BJ (cell line): Measurements from ENCODE around the gene ABCC1. TPM values are rescaled to one million over a fixed set of nuclear protein-coding genes. Genes with fewer than 3 reads are reported as not detected.
"Not testable (repeated sequence)": the region's sequence is repeated elsewhere in the genome, so short reads cannot be mapped to it uniquely, and the experiment has no call there.

Experiments used
- CTCF ChIA-PET: fragments of 350-600 bp; formaldehyde crosslinking; extraction: SDS; loops from one replicate; lab custom pipeline; 2021; ENCODE audit warnings: antibody characterized with exemption, inconsistent platforms; lab: Yijun Ruan, JAX
- POLR2A ChIA-PET: fragments of 300-600 bp; sonication (Branson Sonifier 250); formaldehyde crosslinking; extraction: SDS; loops from one replicate; lab custom pipeline; 2021; ENCODE audit warnings: antibody characterized with exemption; lab: Charles Lee
- DNase-seq: peaks from one replicate; pipeline ENCODE4 v3.0.0-alpha.2; 2011; ENCODE audit warnings: low read depth
- H3K27me3 ChIP-seq: 2 replicates; pipeline ENCODE4 v1.6.0; 2011; ENCODE audit warnings: low read length; ENCODE audit not compliant: control insufficient read depth, insufficient read depth
- H3K36me3 ChIP-seq: 2 replicates; pipeline ENCODE4 v1.5.1; 2011; ENCODE audit warnings: low read length; ENCODE audit not compliant: control insufficient read depth, insufficient read depth
- H3K4me3 ChIP-seq: 2 replicates; pipeline ENCODE4 v1.5.1; 2011; ENCODE audit warnings: low read depth, mild to moderate bottlenecking, control low read depth, low read length
- CTCF ChIP-seq: IDR thresholded peaks from 2 replicates; pipeline ENCODE4 v1.5.1; 2011; ENCODE audit warnings: low read depth, mild to moderate bottlenecking, control low read depth, inconsistent platforms, low read length, moderate library complexity; ENCODE audit not compliant: insufficient read depth
- polyA plus RNA-seq: library from polyadenylated mRNA; depleted of rRNA; stranded (reverse); fragments of >200 nt; gene quantifications from 2 replicates; pipeline ENCODE4 v1.2.3, GENCODE V29; 2011

ABCC1 gene
- polyA plus RNA-seq, 1 experiment: 27.3 TPM

DNA sequence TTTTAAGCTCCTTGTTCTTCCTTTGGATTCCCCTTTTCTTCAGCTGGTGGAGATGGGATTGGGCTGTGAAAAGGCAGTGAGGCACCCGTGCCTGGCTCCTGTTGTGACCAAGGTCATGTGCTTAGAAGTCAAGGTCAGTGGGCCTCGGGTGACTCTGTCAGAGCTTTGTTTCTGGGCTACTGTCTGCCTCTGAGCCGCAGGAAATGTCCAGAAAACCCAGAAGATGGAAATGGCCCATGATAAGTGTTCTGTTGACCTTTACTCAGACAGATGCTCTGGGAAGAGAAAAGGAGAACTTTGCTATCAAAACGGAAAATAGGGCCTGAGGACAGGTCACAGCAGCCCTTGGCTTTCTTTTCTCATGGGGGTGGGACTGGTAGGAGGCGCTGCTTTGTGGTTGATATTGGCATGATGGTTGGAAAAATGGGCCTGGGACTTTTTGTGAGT is 2.9 kb downstream of the ABCC1 start:
- Histone ChIP-seq H3K36me3 (no peaks in the 10 kb centered on the region; the same call in none of the 2 replicates), H3K27me3 (no peaks in the 10 kb centered on the region), H3K4me3 (no peak overlapping the region)
- CTCF ChIA-PET: interaction anchor here (1.1 to 1.3 kb wide), 2 partner anchors 78 to 83 kb away, joined by 3 to 5 read pairs; no protein-coding TSS in a partner anchor
- no peak for DNase-seq
- POLR2A ChIA-PET: no interaction called here
- no peak for TF ChIP-seq CTCF

GRCh38 chr16:15953477-15953876 is 4.1 kb downstream of the ABCC1 start:
- Histone ChIP-seq H3K27me3 (no peaks in the 10 kb centered on the region), H3K4me3 (no peak overlapping the region), H3K36me3 (no peaks in the 10 kb centered on the region; the same call in none of the 2 replicates)
- POLR2A ChIA-PET: no interaction called here
- no peak for TF ChIP-seq CTCF
- DNase-seq: no peak
- CTCF ChIA-PET: interaction anchor here (0.6 kb wide), 1 partner anchor 48 kb away, joined by 3 read pairs; no protein-coding TSS in a partner anchor

GRCh38 chr16:15953929-15954813 is 4.8 kb downstream of the ABCC1 start:
- H3K36me3 ChIP-seq: no peaks in the 10 kb centered on the region; the same call in none of the 2 replicates
- no peak overlapping the region for H3K4me3 ChIP-seq

DNA sequence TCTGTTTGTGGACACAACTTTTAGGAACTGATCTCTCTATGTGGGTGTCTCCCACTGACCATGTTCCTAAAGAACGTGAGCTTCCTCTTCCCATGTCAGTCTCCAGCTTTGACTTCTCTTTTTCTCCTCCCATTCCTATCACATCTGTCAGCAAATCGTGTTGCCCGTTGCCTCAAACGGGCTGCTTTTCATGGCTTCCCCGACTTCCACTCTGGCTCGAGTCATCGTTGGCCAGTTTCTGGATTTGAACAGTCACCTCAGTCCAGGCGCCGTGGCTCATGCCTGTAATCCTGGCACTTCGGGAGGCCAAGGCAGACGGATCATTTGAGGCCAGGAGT is 5.4 kb downstream of the ABCC1 start:
- CTCF ChIA-PET: no interaction called here
- POLR2A ChIA-PET: no interaction called here
- TF ChIP-seq CTCF: no peak
- Histone ChIP-seq H3K36me3 (no peaks in the 10 kb centered on the region; the same call in none of the 2 replicates), H3K4me3 (no peak overlapping the region), H3K27me3 (no peaks in the 10 kb centered on the region)
- no peak for DNase-seq

More at GRCh38 chr16:15953929-15954813, 4.8 kb downstream of the ABCC1 start:
- POLR2A ChIA-PET: no interaction called here
- DNase-seq: no peak
- CTCF ChIA-PET: no interaction called here
- no peak for TF ChIP-seq CTCF
- no peaks in the 10 kb centered on the region for H3K27me3 ChIP-seq

GRCh38 chr16:15955425-15955824 is 6.0 kb downstream of the ABCC1 start:
- ChIA-PET CTCF (no interaction called here), POLR2A (no interaction called here)
- H3K36me3 ChIP-seq: no peaks in the 10 kb centered on the region; the same call in none of the 2 replicates
- TF ChIP-seq CTCF: no peak
- H3K4me3 ChIP-seq: no peak overlapping the region
- no peaks in the 10 kb centered on the region for H3K27me3 ChIP-seq
- DNase-seq: no peak

DNA sequence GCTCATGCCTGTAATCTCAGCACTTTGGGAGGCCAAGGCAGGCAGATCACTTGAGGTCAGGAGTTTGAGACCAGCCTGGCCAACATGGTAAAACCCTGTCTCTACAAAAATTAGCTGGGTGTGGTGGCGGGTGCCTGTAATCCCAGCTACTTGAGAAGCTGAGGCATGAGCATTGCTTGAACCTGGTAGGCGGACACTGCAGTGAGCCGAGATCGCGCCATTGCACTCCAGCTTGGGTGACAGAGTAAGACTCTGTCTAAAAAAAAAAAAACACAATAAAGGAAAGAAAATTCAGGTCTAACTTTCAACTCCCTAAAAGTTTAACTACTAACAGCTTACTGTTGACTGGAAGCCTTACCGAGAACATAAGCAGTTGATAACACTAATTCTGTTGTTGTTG is 6.7 kb downstream of the ABCC1 start:
- H3K36me3 ChIP-seq, H3K27me3 ChIP-seq, DNase-seq, POLR2A ChIA-PET, H3K4me3 ChIP-seq, CTCF ChIA-PET: not testable (repeated sequence)
